T-helper 1 cell treated with Interleukin-12 subunit alpha and Interleukin-12 subunit beta and Interleukin-4 antibody, amounts not matched to agents 30 ng/mL and 1 ng/mL, for 36 hours (primary cell): ENCODE data around the gene ZSCAN4. TPM values are rescaled to one million over a fixed set of nuclear protein-coding genes. Genes with fewer than 3 reads are reported as not detected.

Experiments
- intact Hi-C: fragments of 100-400 bp; cut with micrococcal nuclease; formaldehyde crosslinking; loops from one replicate; pipeline ENCODE4 v1.15.1; 2024
- total RNA-seq: library from RNA; stranded (reverse); gene quantifications from 2 replicates; pipeline ENCODE4 v1.2.3, GENCODE V29; 2022

The ZSCAN4 gene
- total RNA-seq, 1 donor from 2014 or later: not detected

- intact Hi-C loops: no loop called here
Measured at GRCh38 chr19:57675881-57676280, 7.1 kb downstream of the ZSCAN4 start.

- intact Hi-C loops: loop anchor here (2.0 to 5.0 kb wide), 2 partner anchors 321 to 470 kb away; partner anchors contain the start of genes ZNF329 and ZNF606
Measured at GRCh38 chr19:57682226-57682766, 13.6 kb downstream of the ZSCAN4 start.

GRCh38 chr19:57686727-57687126 lies 18.0 kb downstream of the ZSCAN4 start:
- intact Hi-C loops: no loop called here

- intact Hi-C loops: no loop called here
Measured at GRCh38 chr19:57687363-57688010, 18.8 kb downstream of the ZSCAN4 start.

GRCh38 chr19:57688011-57688763 lies 19.5 kb downstream of the ZSCAN4 start:
- intact Hi-C loops: no loop called here

- intact Hi-C loops: no loop called here
Measured at GRCh38 chr19:57689750-57690149, 21.0 kb downstream of the ZSCAN4 start.

GRCh38 chr19:57701625-57702024 lies 32.9 kb downstream of the ZSCAN4 start:
- intact Hi-C loops: no loop called here

- intact Hi-C loops: no loop called here
Measured at GRCh38 chr19:57706346-57706745, 37.6 kb downstream of the ZSCAN4 start.

GRCh38 chr19:57708641-57709361 lies 40.1 kb downstream of the ZSCAN4 start, which contains the start of gene ZNF154:
TSS of gene ZNF154 (minus strand) at chr19:57709204. CDS start at chr19:57708971, 233 bp downstream.
- intact Hi-C loops: loop anchor here (1.0 to 2.0 kb wide), 4 partner anchors 18 to 76 kb away; partner anchors contain the start of genes ZNF211, ZNF586, ZNF671 and ZNF776

GRCh38 chr19:57709616-57710015 lies 40.9 kb downstream of the ZSCAN4 start:
- intact Hi-C loops: loop anchor here (1.0 to 2.0 kb wide), 4 partner anchors 18 to 76 kb away; partner anchors contain the start of genes ZNF211, ZNF586, ZNF671 and ZNF776

- intact Hi-C loops: no loop called here
Measured at GRCh38 chr19:57712222-57712621, 43.5 kb downstream of the ZSCAN4 start.

- intact Hi-C loops: no loop called here
Measured at GRCh38 chr19:57719424-57719823, 50.7 kb downstream of the ZSCAN4 start.

- intact Hi-C loops: no loop called here
Measured at GRCh38 chr19:57719901-57720519, 51.3 kb downstream of the ZSCAN4 start.

- intact Hi-C loops: no loop called here
Measured at GRCh38 chr19:57720878-57721277, 52.1 kb downstream of the ZSCAN4 start.

Other genes with a start within 250 kb of the ZSCAN4 start
- gene ZNF749, start 233.6 kb upstream of the ZSCAN4 start, total RNA-seq: 13.1 and 13.6 TPM in 2 replicates
- 0.17 and 0.20 TPM in 2 replicates for gene VN1R1, start 211.8 kb upstream of the ZSCAN4 start, total RNA-seq
- gene ZNF772, start 191.4 kb upstream of the ZSCAN4 start, total RNA-seq: 3.3 and 4.5 TPM in 2 replicates
- gene ZNF419, start 181.2 kb upstream of the ZSCAN4 start, total RNA-seq: 8.0 and 10.0 TPM in 2 replicates
- gene ZNF773, start 169.0 kb upstream of the ZSCAN4 start, total RNA-seq: 9.6 and 10.0 TPM in 2 replicates
- gene ZNF549, start 141.6 kb upstream of the ZSCAN4 start, total RNA-seq: 6.1 and 7.8 TPM in 2 replicates
- gene ZNF550, start 109.1 kb upstream of the ZSCAN4 start, total RNA-seq: 7.7 and 9.3 TPM in 2 replicates
- gene ZNF416, start 90.0 kb upstream of the ZSCAN4 start, total RNA-seq: 6.1 and 6.4 TPM in 2 replicates
- gene ZIK1, start 84.8 kb upstream of the ZSCAN4 start, total RNA-seq: 5.5 and 7.0 TPM in 2 replicates
- gene ZNF530, start 69.0 kb upstream of the ZSCAN4 start, total RNA-seq: 6.6 and 6.8 TPM in 2 replicates
- gene ZNF134, start 54.7 kb upstream of the ZSCAN4 start, total RNA-seq: 13.9 and 18.5 TPM in 2 replicates
- 14.4 and 15.4 TPM in 2 replicates for gene ZNF211, start 35.8 kb upstream of the ZSCAN4 start, total RNA-seq
- gene ZNF551, start 13.0 kb downstream of the ZSCAN4 start, total RNA-seq: 10.0 and 12.8 TPM in 2 replicates
- gene ZNF154, start 40.3 kb downstream of the ZSCAN4 start, total RNA-seq: 8.5 and 9.3 TPM in 2 replicates
- gene ZNF671, start 58.7 kb downstream of the ZSCAN4 start, total RNA-seq: 12.2 and 13.0 TPM in 2 replicates
- gene ZNF776, start 77.9 kb downstream of the ZSCAN4 start, total RNA-seq: 15.4 and 16.4 TPM in 2 replicates
- 18.4 and 18.5 TPM in 2 replicates for gene ZNF586, start 100.7 kb downstream of the ZSCAN4 start, total RNA-seq
- 10.4 and 11.0 TPM in 2 replicates for gene ZNF552, start 146.0 kb downstream of the ZSCAN4 start, total RNA-seq
- 17.7 and 22.2 TPM in 2 replicates for gene ZNF587B, start 161.4 kb downstream of the ZSCAN4 start, total RNA-seq
- gene ZNF587, start 180.9 kb downstream of the ZSCAN4 start, total RNA-seq: 42.6 and 46.5 TPM in 2 replicates
- 12.5 and 12.9 TPM in 2 replicates for gene ZNF814, start 220.1 kb downstream of the ZSCAN4 start, total RNA-seq
- gene ZNF417, start 247.7 kb downstream of the ZSCAN4 start, total RNA-seq: 16.5 and 21.6 TPM in 2 replicates